Measurements from ENCODE around the gene HSPB1. TPM values are rescaled to one million over a fixed set of nuclear protein-coding genes. Genes with fewer than 3 reads are reported as not detected.
A peak's percentile ranks its signal among the peaks of the same experiment; 100 is the strongest.

The HSPB1 gene
- total and polyA plus RNA-seq, 4 donors: 89.6 to 529 (median 356) TPM

GRCh38 chr7:76315364-76315763 lies 12.9 kb downstream of the HSPB1 start:
- H3K9me3 ChIP-seq (ENCODE audit: control insufficient read depth in 4 of 4, insufficient read depth in 3 of 4, low read length in 3 of 4): no peaks in the 10 kb centered on the region
- H3K4me1 ChIP-seq (ENCODE audit: control insufficient read depth in 5 of 5, insufficient read depth in 5 of 5, low read length in 5 of 5): peaks cover 0 to 16% (median 6%) of the 10 kb centered on the region in 5 donors
- WGBS, 2 donors: 37 to 56% methylated on average over 5 of the region's 5 CpGs
- no peak for TF ChIP-seq CTCF (IDR thresholded peaks at IDR 0.05; ENCODE audit: control extremely low read depth, extremely low read depth)
- no peak overlapping the region for H3K4me3 ChIP-seq
- H3K27ac ChIP-seq (ENCODE audit: low read depth in 1 of 2, low read length in 1 of 2): no peak overlapping the region
- H3K9ac ChIP-seq (ENCODE audit: insufficient read depth in 1 of 2, low read length in 2 of 2): no peak overlapping the region
- DNase-seq (no peak), ATAC-seq (ENCODE audit: insufficient read depth, low FRiP score) (no peak)
- no peaks in the 10 kb centered on the region for H3K36me3 ChIP-seq (ENCODE audit: control insufficient read depth in 4 of 4, insufficient read depth in 4 of 4, low read length in 4 of 4)
- no peaks in the 10 kb centered on the region for H3K27me3 ChIP-seq (ENCODE audit: control insufficient read depth in 3 of 3, insufficient read depth in 3 of 3, low read length in 2 of 3)

GRCh38 chr7:76316984-76317781 lies 14.7 kb downstream of the HSPB1 start:
- ATAC-seq (ENCODE audit: insufficient read depth, low FRiP score): no peak
- DNase-seq: no peak
- peaks cover 0 to 16% (median 6%) of the 10 kb centered on the region in 5 donors for H3K4me1 ChIP-seq (ENCODE audit: control insufficient read depth in 5 of 5, insufficient read depth in 5 of 5, low read length in 5 of 5)
- H3K27me3 ChIP-seq (ENCODE audit: control insufficient read depth in 3 of 3, insufficient read depth in 3 of 3, low read length in 2 of 3): no peaks in the 10 kb centered on the region
- H3K9ac ChIP-seq (ENCODE audit: insufficient read depth in 1 of 2, low read length in 2 of 2): peak overlapping the region; percentile 82 to 96
- peak overlapping the region; percentile 23 for H3K4me3 ChIP-seq
- 54 to 59% methylated on average over 14 of the region's 14 CpGs for WGBS, 2 donors
- peaks cover 0 to under 1% (median 0%) of the 10 kb centered on the region in 4 donors for H3K36me3 ChIP-seq (ENCODE audit: control insufficient read depth in 4 of 4, insufficient read depth in 4 of 4, low read length in 4 of 4)
- no peaks in the 10 kb centered on the region for H3K9me3 ChIP-seq (ENCODE audit: control insufficient read depth in 4 of 4, insufficient read depth in 3 of 4, low read length in 3 of 4)
- no peak for TF ChIP-seq CTCF (IDR thresholded peaks at IDR 0.05; ENCODE audit: control extremely low read depth, extremely low read depth)
- peak overlapping the region; percentile 90 to 91 for H3K27ac ChIP-seq (ENCODE audit: low read depth in 1 of 2, low read length in 1 of 2)

- ATAC-seq (ENCODE audit: insufficient read depth, low FRiP score) (peak; percentile 92), DNase-seq (peak; percentile 98 to 99 (median 98))
- Histone ChIP-seq H3K27ac (ENCODE audit: low read depth in 1 of 2, low read length in 1 of 2) (peak overlapping the region; percentile 90 to 91), H3K36me3 (ENCODE audit: control insufficient read depth in 4 of 4, insufficient read depth in 4 of 4, low read length in 4 of 4) (peaks cover 0 to 4% (median 0%) of the 10 kb centered on the region in 4 donors), H3K4me1 (ENCODE audit: control insufficient read depth in 5 of 5, insufficient read depth in 5 of 5, low read length in 5 of 5) (peaks cover 0 to 16% (median 6%) of the 10 kb centered on the region in 5 donors), H3K27me3 (ENCODE audit: control insufficient read depth in 3 of 3, insufficient read depth in 3 of 3, low read length in 2 of 3) (no peaks in the 10 kb centered on the region), H3K4me3 (peak overlapping the region; percentile 58), H3K9ac (ENCODE audit: insufficient read depth in 1 of 2, low read length in 2 of 2) (peak overlapping the region; percentile 82 to 96), H3K9me3 (ENCODE audit: control insufficient read depth in 4 of 4, insufficient read depth in 3 of 4, low read length in 3 of 4) (no peaks in the 10 kb centered on the region)
- TF ChIP-seq CTCF (IDR thresholded peaks at IDR 0.05; ENCODE audit: control extremely low read depth, extremely low read depth): no peak
- 0 to 1% methylated on average over 48 to 50 of the region's 50 CpGs for WGBS, 2 donors
Observed at GRCh38 chr7:76317782-76318487, 15.5 kb downstream of the HSPB1 start.
